MM.1S (cell line): ENCODE results near the gene STARD10.

ENCODE experiments used
- DNase-seq: peaks from one replicate; pipeline ENCODE4 v3.0.0-alpha.2; 2015
- H2AFZ ChIP-seq: fragments of 300-600 bp; sonication (generic); 2 replicates; pipeline ENCODE4 v1.6.0; 2016; ENCODE audit warnings: antibody characterized with exemption, low read length
- H3F3A ChIP-seq: fragments of 300-600 bp; sonication (generic); 2 replicates; pipeline ENCODE4 v1.6.1; 2016; ENCODE audit warnings: mild to moderate bottlenecking, antibody characterized with exemption, low read length, moderate library complexity, mixed read lengths; ENCODE audit not compliant: insufficient read depth
- H3K27ac ChIP-seq: fragments of 300-600 bp; sonication (generic); 2 replicates; pipeline ENCODE4 v1.5.1; 2016; ENCODE audit warnings: mild to moderate bottlenecking, low read length
- H3K27me3 ChIP-seq: fragments of 300-600 bp; sonication (generic); replicated peaks from 2 replicates; pipeline ENCODE4 v1.6.0; 2016; ENCODE audit warnings: low read length; ENCODE audit not compliant: insufficient read depth
- H3K36me3 ChIP-seq: fragments of 300-600 bp; sonication (generic); replicated peaks from 2 replicates; pipeline ENCODE4 v1.6.1; 2016; ENCODE audit warnings: mild to moderate bottlenecking, low read length, mixed read lengths; ENCODE audit not compliant: insufficient read depth
- H3K4me1 ChIP-seq: fragments of 300-600 bp; sonication (generic); 2 replicates; pipeline ENCODE4 v1.6.1; 2016; ENCODE audit warnings: low read length, mixed read lengths
- H3K4me2 ChIP-seq: fragments of 300-600 bp; sonication (generic); 2 replicates; pipeline ENCODE4 v1.6.0; 2016; ENCODE audit warnings: low read depth, low read length
- H3K4me3 ChIP-seq: fragments of 300-600 bp; sonication (generic); 2 replicates; pipeline ENCODE4 v1.5.1; 2016; ENCODE audit warnings: low read length, mixed read lengths
- H3K79me2 ChIP-seq: fragments of 300-600 bp; sonication (generic); 2 replicates; pipeline ENCODE4 v1.6.1; 2016; ENCODE audit warnings: mixed run types, low read length, mixed read lengths
- H3K9ac ChIP-seq: fragments of 300-600 bp; sonication (generic); 2 replicates; pipeline ENCODE4 v1.6.1; 2016; ENCODE audit warnings: low read length, mixed read lengths
- H3K9me2 ChIP-seq: fragments of 300-600 bp; sonication (generic); replicated peaks from 2 replicates; pipeline ENCODE4 v1.6.1; 2016; ENCODE audit warnings: mild to moderate bottlenecking, low read length, mixed read lengths; ENCODE audit not compliant: insufficient read depth
- H3K9me3 ChIP-seq: fragments of 300-600 bp; sonication (generic); replicated peaks from 2 replicates; pipeline ENCODE4 v1.6.1; 2016; ENCODE audit warnings: mild to moderate bottlenecking, low read length, mixed read lengths; ENCODE audit not compliant: insufficient read depth
- H4K20me1 ChIP-seq: fragments of 300-600 bp; sonication (generic); 2 replicates; pipeline ENCODE4 v1.6.1; 2016; ENCODE audit warnings: mild to moderate bottlenecking, low read length, moderate library complexity, mixed read lengths; ENCODE audit not compliant: insufficient read depth
- EZH2 ChIP-seq: fragments of 300-600 bp; sonication (generic); optimal IDR thresholded peaks from 2 replicates; pipeline ENCODE3; 2017; ENCODE audit warnings: low read depth, mild to moderate bottlenecking, antibody characterized with exemption, low read length, mixed read lengths
- EZH2phosphoT487 ChIP-seq: fragments of 300-600 bp; sonication (generic); IDR thresholded peaks from 2 replicates; pipeline ENCODE4 v1.6.1; 2018; ENCODE audit warnings: antibody characterized with exemption, low read length
- TF ChIP-seq, protein P1 (sequence below): fragments of 300-600 bp; sonication (generic); IDR thresholded peaks from 2 replicates; pipeline ENCODE4 v1.5.1; 2016; ENCODE audit warnings: antibody characterized with exemption, low read length, mixed read lengths

STARD10 gene

DNA sequence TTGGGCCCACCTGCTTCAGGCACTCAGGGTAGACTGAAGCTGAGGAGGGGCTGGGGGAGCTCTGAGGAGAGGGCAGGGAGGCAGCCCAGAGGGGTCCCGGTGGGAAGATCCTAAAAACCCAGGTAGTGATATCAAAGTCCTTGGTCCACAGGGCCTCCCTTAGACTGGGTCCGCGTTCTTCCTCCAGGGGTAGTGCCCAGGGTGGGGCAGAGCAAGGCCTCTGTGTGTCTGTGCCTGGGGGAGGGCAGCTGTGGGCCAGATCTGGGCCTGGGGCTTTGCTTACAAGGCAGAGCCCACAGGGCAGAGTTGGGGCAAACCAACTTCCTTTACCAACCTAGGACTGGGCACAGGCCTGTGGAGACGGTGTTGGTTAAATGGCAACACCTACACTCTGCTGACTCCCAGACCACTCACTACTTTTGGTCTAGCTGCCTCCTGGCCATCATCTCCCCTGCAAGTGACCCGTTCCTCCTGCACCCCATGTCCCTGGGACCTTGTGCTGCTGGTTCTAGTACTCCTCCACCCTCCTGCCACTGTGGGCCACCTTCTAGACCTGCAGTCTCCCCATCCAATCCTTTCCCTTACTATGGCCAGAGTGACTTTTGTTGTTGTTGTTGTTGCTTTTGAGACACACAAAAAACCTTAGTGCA, 36.2 kb upstream of the STARD10 start:
- no peaks in the 10 kb centered on the region for H3K27me3 ChIP-seq
- H3K79me2 ChIP-seq, result peaks cover 9% of the 10 kb centered on the region; the same call in 1 of the 2 replicates
- no peaks in the 10 kb centered on the region for H4K20me1 ChIP-seq
- H3F3A ChIP-seq, result peaks cover 27% of the 10 kb centered on the region
- peaks cover 32% of the 10 kb centered on the region for H3K4me1 ChIP-seq
- TF ChIP-seq EZH2phosphoT487, result no peak
- TF ChIP-seq, protein P1, sequence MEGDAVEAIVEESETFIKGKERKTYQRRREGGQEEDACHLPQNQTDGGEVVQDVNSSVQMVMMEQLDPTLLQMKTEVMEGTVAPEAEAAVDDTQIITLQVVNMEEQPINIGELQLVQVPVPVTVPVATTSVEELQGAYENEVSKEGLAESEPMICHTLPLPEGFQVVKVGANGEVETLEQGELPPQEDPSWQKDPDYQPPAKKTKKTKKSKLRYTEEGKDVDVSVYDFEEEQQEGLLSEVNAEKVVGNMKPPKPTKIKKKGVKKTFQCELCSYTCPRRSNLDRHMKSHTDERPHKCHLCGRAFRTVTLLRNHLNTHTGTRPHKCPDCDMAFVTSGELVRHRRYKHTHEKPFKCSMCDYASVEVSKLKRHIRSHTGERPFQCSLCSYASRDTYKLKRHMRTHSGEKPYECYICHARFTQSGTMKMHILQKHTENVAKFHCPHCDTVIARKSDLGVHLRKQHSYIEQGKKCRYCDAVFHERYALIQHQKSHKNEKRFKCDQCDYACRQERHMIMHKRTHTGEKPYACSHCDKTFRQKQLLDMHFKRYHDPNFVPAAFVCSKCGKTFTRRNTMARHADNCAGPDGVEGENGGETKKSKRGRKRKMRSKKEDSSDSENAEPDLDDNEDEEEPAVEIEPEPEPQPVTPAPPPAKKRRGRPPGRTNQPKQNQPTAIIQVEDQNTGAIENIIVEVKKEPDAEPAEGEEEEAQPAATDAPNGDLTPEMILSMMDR, result no peak
- TF ChIP-seq EZH2, result no peak
- H2AFZ ChIP-seq, result no peak overlapping the region
- peak overlapping the region; percentile 92; the same call in 1 of the 2 replicates for H3K27ac ChIP-seq
- H3K36me3 ChIP-seq, result no peaks in the 10 kb centered on the region
- H3K9ac ChIP-seq, result no peak overlapping the region
- no peaks in the 10 kb centered on the region for H3K9me2 ChIP-seq
- no peak for DNase-seq
- H3K9me3 ChIP-seq, result no peaks in the 10 kb centered on the region
- H3K4me3 ChIP-seq, result no peak overlapping the region
- H3K4me2 ChIP-seq, result no peak overlapping the region

DNA sequence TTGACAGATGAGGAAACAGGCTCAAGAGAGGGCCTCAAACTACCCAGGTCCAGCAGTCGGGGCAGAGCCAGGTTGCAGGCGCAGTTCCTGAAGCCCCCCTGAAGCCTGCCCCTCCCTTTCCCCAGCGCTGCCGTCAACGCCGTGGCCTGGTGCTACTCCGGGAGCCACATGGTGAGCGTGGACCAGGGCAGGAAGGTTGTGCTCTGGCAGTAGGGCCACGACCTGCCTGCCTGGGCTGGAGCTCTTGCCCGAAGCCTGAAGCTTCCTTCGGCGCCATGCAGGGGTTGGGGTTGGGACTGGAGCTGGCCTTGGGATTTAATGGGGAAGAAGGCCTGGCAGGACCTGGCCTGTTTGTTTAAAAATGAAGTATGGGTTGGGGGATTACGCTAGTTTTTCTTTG, 35.3 kb upstream of the STARD10 start:
- no peak overlapping the region for H3K4me3 ChIP-seq
- H4K20me1 ChIP-seq, result no peaks in the 10 kb centered on the region
- H3K27ac ChIP-seq, result peak overlapping the region; percentile 92
- no peak for DNase-seq
- peaks cover 32% of the 10 kb centered on the region for H3K4me1 ChIP-seq
- no peaks in the 10 kb centered on the region for H3K9me3 ChIP-seq
- peak overlapping the region; percentile 57; the same call in 1 of the 2 replicates for H3K9ac ChIP-seq
- peaks cover 9% of the 10 kb centered on the region; the same call in 1 of the 2 replicates for H3K79me2 ChIP-seq
- H2AFZ ChIP-seq, result no peak overlapping the region
- H3K27me3 ChIP-seq, result no peaks in the 10 kb centered on the region
- no peaks in the 10 kb centered on the region for H3K9me2 ChIP-seq
- TF ChIP-seq EZH2 (no peak), EZH2phosphoT487 (no peak)
- TF ChIP-seq, protein P1, result no peak
- H3K36me3 ChIP-seq, result no peaks in the 10 kb centered on the region
- peak overlapping the region; percentile 52 for H3K4me2 ChIP-seq
- H3F3A ChIP-seq, result peaks cover 27% of the 10 kb centered on the region

DNA sequence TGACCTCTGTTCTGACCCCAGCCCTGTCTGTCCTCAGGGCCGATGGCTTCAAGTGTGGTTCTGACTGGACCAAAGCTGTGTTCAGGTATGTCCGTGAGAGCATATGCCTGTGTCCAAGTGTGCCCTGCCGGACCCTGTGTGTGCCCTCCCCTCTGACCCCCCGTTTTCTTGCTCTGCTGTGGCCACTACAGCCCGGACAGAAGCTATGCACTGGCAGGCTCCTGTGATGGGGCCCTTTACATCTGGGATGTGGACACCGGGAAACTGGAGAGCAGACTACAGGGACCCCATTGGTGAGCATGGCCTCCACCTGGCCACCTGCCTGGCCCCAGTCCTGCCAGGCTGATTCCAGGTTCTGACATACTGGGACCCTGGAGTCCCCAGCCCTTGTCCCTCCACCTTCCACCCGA, 34.9 kb upstream of the STARD10 start:
- H3F3A ChIP-seq, result peaks cover 27% of the 10 kb centered on the region
- no peaks in the 10 kb centered on the region for H4K20me1 ChIP-seq
- peak overlapping the region; percentile 57 for H3K9ac ChIP-seq
- no peak for DNase-seq
- no peaks in the 10 kb centered on the region for H3K27me3 ChIP-seq
- peak overlapping the region; percentile 92 for H3K27ac ChIP-seq
- no peaks in the 10 kb centered on the region for H3K36me3 ChIP-seq
- peaks cover 9% of the 10 kb centered on the region; the same call in 1 of the 2 replicates for H3K79me2 ChIP-seq
- H3K9me3 ChIP-seq, result no peaks in the 10 kb centered on the region
- peaks cover 32% of the 10 kb centered on the region for H3K4me1 ChIP-seq
- H3K4me2 ChIP-seq, result peak overlapping the region; percentile 52
- H3K9me2 ChIP-seq, result no peaks in the 10 kb centered on the region
- TF ChIP-seq EZH2, result no peak
- TF ChIP-seq EZH2phosphoT487, result no peak
- TF ChIP-seq, protein P1, result no peak
- peak overlapping the region; percentile 23; the same call in 1 of the 2 replicates for H3K4me3 ChIP-seq
- no peak overlapping the region for H2AFZ ChIP-seq
